ENCODE data around the gene RSBN1. TPM values are rescaled to one million over a fixed set of nuclear protein-coding genes. Genes with fewer than 3 reads are reported as not detected.
"Not testable (repeated sequence)": the region's sequence is repeated elsewhere in the genome, so short reads cannot be mapped to it uniquely, and the experiment has no call there.

The RSBN1 gene
- total RNA-seq, 1 donor from 2014 or later: 25.3 TPM

DNA sequence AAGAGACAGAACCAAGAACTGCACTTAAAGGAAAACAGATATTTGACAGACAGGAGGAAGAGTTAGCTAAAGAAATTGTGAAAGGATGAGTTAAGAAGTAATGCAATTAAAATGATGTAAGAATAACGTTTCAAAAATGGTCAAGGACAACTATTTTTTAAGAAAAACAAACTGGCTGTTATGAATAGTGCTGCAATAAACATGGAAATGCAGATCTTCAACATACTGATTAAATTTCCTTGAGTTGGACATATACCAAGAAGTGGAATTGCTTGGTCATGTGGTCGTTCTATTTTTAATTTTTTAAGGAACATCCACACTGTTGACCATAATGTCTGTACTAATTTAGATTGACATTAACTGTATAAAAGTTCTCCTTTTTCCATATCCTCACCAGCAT is 29.9 kb downstream of the RSBN1 start:
- no peak for DNase-seq (ENCODE audit: low spot score)

DNA sequence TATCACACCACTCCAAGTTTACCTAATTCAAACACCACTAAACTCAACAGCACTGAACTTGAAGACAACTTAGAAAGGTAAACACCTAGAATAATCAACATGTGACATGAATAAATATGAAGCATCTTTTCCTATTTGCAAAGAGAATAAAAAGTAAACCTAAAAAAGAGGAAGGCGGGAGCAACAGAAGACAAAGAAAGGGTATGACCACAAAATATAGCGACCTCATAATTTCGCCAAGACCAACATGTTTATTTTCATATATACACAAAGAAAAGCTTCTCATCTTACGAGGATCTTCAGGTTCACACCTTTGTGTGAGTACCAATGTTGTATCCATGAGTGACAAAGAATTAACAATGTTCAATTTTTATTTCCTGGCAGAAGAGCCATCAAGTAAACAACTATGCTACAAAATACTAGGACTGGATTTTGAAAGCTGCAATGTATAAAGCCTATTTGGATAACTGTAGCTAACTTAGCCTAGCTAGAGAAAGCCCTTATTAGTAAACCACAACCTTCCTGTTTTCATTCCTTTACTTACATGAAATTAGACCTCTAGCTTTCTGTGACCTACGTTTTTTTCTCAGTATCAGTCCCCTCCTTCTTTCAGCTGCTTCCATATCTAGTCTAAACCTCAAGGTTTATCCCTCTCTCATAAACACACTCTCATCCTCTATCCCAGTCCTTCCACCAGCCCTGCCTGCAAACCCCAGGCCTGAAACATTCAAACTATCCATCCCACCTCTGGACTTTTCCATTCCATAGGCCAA is 31.7 kb downstream of the RSBN1 start:
- DNase-seq (ENCODE audit: low spot score): no peak

DNA sequence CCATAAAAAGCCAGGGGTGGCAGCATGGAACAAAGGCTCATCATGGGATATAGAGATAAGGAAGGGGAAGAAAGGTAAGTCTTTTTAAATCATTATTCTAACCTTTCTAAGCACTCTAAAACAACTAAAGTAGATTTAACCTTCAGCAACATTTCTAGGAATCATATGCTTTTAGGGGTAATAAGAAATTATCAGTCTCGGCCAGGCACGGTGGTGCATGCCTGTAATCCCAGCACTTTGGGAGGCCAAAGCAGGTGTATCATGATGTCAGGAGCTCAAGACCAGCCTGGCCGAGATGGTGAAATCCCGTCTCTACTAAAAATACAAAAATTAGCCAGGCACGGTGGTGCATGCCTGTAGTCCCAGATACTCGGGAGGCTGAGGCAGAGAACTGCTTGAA is 32.7 kb downstream of the RSBN1 start:
- DNase-seq (ENCODE audit: low spot score): no peak

DNA sequence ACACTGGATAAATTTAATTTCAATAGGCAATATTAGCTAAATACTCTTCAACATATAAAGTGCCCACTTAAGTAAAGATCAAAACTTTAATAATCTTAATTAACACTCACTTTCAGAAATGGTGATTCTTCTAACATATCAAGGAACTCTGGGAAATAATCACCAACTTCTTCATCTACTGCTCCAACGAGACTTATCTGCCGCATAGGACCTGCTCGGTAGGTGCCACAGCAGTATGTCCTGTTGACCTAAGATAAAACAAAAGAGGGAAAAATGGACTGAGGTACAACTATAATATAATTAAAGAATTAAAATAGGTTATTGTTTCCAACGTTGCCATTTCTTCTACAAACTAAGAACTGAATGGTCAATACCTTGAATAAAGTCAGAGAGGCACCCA is 34.7 kb downstream of the RSBN1 start:
- no peak for DNase-seq (ENCODE audit: low spot score)

DNA sequence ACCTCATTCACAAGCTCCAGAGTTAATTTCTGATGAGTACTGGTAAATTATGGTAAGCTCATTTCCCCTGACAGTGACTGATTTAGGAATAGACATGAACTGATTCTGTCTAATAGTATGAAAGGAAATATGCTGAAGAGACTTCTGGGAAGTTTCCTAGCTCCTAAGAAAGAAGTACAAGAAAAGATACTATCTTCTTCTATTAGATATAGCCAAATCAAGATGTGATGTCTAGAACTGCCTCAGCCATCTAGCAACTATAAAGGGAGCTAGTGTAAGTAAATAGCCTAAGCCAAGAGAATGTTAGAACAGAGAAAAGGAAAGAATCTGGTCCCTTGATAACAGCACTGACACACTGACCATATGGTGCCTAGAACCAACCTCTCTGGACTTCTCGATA is 42.2 kb downstream of the RSBN1 start:
- DNase-seq (ENCODE audit: low spot score): no peak

DNA sequence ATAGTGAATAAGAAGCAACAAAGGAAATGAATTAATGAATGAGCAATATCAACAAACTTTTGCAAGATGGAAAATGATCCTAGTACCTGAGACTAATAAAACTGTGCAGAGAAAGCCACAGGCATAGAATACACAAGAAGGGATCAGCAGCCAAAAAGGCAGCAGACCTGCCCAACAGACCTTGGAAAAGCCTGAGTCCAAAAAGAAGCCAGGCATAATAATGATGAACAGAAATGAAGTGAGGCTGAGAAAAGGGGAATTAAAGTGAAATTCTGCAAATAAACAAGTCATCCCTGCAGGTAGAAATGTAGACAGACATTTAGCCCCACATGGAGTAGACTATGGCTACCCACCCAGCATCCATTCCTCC is 42.7 kb downstream of the RSBN1 start:
- DNase-seq (ENCODE audit: low spot score): no peak

DNA sequence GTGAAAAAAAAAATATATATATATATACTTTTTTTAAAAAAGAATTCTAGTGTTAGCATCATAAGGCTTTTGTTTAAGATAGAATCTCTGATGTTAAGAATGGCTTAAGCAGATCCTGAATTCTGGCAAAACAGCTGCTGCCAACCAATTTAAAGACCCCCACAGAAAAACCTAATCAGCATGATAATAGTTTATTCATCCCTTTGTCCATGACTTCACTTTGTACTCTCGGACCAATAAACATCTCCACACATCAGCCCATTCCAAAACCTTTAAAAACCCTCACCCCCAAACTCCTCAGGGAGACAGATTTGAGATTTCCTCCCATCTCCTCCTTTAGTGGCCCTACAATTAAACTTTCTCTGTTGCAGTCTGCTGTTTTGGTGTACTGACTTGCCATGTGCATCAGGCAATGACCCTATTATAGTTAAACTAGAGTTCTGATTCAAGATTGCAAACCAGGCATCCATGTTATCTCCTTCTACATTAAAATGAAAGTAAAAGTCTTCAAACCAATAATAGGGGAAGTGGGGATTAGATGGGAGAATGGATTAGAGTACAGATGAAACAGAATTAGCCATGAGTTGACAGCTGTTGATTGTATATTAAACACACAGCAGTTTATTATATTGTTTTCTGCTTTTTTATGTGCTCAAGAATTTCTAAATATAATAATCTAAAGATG is 43.2 kb downstream of the RSBN1 start:
- DNase-seq (ENCODE audit: low spot score): no peak

DNA sequence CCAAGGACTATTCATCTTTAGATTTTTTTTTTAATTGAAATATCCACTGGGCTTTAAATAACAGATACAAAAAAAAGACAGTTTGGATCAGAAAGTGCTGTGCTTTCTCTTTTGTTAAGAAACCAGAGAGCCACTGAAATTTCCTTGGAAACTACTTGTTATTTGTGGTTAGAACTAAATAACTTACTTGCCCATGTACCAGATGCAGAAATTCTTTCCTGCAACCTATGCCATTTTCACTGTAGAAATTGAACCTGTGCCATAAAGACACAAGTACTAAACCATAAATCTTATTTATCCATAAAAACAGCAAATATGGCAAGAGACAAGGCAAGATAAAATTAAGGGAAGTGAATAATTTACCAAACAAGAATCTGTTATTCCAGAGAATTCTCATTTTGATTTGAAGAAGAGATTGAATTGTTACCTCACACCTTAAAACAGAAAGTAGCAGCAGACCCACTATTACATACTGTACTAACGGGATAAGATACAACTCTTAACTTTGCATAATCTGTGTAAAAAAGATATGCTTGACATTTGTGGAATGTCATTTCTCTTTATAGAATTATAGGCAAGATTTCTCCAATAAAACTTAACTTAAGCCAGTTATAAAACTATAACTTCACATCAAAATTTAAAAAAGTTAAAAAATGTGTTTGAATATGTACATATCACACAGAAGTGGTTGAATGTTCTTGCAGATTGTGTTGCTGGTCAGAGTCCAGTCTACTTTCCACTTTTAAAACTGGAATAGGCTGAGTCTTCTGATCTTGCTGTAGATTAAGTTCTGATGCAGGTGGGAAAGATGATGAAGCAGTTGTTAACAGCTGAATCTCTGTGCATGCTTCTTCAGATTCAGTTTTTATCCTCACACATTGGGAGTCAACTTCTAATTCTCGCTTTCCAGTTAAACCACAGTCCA is 46.7 kb downstream of the RSBN1 start:
- DNase-seq (ENCODE audit: low spot score): no peak

DNA sequence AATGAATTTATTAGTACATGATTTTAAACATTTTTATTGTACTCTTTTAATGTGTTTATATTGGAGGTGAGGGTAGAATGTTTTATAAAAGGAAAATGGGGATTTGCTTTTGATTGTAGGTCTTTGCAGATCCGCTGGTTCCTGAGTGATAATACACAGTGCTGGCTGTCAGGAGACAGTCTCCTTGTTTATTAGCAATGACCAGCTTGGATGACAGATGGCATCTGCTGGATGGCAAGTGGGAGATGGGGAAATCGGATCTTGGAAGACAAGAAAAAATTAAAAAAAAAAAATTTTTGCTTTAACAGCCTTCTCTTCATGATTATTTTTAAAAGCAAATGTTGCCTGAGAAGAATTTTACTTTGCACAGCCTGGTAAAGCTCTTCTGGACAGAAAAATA is 48.6 kb downstream of the RSBN1 start:
- no peak for DNase-seq (ENCODE audit: low spot score)

DNA sequence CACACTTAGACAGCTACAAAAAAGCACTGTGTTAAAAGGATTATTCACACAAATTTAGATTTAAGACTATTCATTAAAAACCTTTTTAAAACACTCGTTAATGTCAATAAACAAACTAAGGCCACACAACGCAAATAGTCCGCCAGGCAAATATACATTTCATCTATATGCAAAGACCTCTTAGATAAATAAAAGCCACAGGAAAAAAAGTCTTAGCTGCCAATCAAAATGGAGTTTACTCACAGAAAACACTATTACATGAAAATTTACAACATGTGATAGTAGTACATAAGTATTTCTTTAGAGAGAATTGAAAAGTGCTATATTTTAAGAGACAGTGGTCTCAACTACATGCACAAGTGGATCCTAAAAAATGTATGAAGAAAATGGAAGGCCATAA is 50.3 kb downstream of the RSBN1 start:
- DNase-seq (ENCODE audit: low spot score): no peak

DNA sequence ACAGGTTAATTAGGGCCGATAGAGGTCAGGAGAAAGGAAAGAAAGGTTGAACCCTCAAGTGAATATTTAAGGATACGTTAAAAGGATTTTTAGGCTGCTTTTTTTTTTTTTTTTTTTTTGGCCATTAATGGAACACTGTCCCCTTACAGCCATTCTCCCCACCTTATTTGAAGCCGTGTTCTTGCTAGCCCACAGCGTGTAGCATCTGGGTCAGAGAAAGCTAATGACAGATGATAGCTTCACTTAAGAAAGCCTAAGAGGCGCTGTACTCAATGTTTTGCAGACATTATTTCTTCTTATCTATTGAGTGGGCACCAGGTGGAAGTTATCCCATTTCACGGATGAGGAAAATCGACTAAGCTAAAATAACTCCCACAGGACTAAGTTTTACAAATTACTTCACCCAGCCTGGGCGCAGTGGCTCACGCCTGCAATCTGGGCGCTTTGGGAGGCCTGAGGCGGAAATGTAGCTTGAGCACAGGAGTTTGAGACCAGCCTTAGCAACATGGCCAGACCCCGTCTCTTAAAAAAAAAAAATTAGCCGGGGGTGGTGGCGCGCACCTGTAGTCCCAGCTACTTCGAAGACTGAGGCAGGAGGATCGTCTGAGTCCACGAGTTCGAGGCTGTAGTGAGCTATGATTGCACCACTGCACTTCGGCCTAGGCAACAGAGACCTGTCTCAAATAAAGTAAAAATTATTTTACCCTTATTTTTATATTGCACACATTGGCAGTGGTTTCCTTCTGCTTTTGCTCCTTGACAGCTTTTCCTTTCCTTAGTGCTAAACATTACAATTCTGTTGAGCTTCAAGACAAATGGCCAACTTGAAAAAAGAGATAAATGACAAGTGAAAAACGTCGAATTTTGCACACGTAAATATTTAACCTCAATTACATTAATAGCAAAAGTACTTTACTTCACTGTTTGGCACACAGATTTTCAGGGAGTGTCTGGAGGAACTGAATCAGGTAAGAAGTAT is 51.9 kb downstream of the RSBN1 start:
- no peak for DNase-seq (ENCODE audit: low spot score)

DNA sequence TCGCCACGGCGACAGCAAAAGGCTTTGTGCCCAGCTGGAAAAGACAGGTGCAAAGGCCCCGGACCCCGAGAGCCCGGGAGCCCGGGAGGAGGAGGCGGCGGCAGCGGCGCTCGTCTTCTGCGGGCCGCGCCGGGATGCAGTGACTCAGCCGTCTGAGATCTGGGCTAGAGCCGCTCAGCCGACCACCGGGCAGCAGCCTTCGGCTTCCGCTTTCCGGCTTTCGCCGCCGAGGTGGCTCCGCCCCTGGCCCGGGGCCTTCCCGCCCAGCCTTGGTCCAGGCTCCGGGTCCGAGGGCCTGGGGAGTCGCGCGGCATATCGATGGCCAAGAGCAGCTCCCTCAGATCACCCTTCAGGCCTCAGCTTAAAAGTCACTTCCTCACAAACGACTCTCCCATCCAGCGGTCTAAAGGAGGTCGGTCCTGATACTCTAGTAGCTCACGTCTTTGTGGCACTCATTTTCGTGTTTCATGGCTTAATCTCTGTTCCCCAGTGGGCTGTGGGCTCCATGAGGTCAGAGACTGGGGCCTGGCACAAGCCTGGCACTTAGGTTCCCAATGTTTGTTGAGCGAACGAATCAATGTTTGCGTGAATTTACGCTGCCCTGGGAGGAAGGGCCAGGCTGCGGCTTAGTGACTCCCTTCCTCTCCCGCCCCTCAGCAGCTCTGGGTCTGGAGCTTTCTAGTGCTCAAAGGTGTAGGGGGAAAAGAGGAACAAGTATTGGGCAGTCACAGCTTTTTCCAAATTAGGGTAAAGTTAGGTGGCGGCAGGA is 52.8 kb downstream of the RSBN1 start, which contains the start of gene PHTF1:
Gene PHTF1 (minus strand): TSS at position 154 of the 769 bp plus-strand sequence. CDS start 783 bp downstream, outside the sequence.
- DNase-seq (ENCODE audit: low spot score): peak; percentile 83

DNA sequence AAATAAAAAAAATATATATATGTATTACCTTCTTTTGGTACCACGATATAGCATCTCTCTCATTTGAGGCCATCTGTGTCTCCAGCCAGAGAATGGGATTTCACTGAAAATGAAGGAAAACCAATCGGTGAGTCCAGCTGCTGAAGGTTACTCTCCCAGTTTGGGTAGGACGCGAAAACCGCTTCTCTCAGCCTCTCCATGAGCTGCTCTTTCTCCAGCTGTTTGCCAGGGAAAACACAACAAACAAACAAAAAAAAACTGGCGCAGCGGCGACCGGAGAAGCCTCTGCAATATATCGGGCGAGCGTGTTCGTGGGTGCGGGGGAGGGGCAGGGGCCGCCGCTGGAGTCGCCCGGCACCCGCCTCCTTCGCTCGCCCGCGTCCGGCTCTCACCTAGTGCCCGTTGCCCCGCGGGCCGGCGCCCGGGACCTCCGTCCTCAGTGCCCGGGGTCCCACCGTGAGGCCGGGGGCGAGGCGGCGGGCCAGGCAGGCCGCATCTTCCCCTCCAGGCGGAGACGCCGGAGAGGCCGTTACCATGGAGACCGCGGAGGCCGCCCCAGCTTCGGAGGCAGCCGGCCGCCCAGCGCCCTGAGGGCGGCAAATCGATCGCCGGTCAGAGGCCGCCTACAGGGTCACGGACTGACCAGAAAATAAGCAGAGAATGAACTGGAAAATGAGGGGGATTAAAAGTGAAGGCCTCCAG is 53.5 kb downstream of the RSBN1 start:
- peak; percentile 66 for DNase-seq (ENCODE audit: low spot score)

DNA sequence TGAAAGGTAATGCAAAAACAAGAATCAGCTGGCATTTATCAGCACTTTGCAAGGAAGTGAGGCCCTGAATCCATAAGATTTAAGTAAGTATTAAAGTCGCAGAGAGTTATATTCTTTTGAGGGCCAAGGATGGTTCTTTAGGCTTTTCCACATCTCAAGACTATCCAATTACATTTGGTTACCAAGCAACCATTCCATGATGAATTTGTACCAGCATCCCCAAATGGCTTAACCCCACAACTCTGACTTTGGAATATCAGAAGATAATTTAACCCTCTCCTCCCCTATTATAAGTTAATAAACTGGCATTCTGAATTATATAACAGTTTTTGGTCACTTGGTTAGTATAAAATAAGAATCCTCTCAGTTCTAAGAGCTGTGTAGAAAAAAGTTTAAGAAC is 55.8 kb downstream of the RSBN1 start:
- DNase-seq (ENCODE audit: low spot score): peak; percentile 6

DNA sequence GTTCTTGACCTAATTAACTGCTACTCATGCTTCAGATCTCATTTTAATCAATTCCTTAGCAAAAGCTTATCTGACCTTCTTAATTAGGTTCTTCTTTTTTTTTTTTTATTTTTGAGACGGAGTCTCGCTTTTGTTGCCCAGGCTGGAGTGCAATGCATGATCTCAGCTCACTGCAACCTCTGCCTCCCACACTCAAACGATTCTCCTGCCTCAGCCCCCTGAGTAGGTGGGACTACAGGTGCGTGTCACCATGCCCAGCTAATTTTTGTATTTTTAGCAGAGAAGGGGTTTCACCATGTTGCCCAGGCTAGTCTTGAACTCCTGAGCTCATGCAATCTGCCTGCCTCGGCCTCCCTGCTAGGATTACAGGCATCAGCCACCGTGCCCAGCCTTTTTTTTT is 58.9 kb downstream of the RSBN1 start:
- DNase-seq (ENCODE audit: low spot score): not testable (repeated sequence)

DNA sequence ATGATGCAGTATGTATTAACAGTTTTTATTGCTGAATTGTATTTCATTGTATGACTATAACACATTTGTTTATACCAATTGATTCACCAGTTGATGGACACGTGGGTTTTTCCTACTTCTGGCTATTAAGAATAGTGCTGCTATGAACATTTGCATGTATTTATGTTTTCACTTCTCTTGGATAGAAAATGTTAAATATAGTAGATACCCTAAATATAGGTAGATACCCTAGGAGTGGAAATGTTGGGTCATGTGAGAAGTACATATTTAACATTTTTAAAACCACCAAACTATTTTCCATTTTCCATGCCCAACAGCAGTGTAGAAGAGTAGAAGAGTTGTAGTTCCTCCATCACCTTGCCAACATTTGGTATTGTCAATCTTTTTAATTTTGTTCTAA is 60.8 kb downstream of the RSBN1 start:
- no peak for DNase-seq (ENCODE audit: low spot score)

DNA sequence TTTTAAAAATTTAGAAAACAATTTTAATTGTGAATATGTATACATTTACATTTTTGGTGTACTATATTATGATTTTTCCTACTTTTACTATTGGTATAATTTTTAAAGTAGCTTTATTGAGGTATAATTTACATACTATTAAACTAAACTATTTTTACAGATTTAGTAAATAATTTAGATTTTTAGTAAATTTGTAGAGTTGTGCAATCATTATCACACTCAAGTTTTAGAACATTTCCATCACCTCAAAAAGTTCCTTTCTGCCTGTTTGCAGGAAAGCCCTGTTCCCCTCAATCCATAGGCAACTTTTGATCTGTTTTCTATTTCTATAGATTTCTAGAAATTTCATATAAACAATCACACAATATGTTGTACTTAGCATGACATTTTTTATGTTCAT is 61.2 kb downstream of the RSBN1 start:
- DNase-seq (ENCODE audit: low spot score): no peak

DNA sequence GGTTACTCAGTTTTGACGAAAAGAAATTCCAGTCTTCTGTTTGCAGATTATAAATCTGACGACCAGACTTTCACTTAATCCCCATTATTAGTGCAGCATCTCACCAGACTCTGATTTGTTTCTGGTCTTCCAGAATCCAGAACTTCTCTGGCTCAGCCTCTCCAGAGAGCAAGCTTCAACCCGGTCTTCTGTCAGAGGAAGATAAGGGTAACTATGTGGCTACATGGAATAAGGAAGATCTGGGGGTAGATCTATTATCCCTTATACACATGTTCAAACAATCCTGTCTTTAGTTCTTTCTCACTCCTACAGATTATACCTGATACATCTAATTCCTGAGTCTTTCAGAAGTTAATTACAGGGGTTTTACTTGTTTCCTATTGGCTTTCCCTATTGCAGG is 62.9 kb downstream of the RSBN1 start:
- DNase-seq (ENCODE audit: low spot score): no peak

DNA sequence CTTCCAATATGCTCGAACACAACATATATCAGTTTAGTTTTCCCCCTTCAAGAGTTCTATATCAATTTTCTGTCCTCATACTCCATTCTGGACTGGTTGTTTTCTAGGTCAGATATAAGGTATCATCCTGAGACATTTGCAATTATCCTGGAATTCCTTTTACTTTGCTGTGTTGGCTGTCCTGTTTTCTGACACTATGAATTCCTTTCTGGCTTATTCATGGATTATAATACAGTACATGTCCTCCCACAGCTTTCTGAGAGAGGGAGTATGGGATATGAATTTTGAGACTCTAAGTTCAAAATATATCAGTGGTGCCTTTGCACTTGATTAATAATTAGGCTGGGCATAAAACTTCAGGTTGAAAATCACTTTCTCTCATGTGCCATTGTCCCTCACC is 64.9 kb downstream of the RSBN1 start:
- DNase-seq (ENCODE audit: low spot score): no peak

DNA sequence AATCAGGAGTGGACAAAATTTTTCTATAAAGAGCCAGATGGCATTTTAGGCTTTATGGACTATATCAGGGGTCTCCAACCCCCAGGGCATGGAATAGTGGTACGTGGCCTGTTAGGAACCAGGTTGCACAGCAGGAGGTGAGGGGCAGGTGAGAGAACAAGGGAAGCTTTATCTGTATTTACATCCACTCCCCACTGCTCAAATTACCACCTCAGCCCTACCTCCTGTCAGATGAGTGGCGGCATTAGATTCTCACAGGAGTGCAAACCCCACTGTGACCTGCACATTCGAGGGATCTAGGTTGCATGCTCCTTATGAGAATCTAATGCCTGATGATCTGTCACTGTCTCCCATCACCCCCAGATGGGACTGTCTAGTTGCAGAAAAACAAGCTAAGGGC is 66.9 kb downstream of the RSBN1 start:
- no peak for DNase-seq (ENCODE audit: low spot score)

Measured in umbilical cord (tissue), 2 donors.